NCI-H446 (cell line): Measurements from ENCODE around the gene RNF217.
"Not testable (repeated sequence)": the region's sequence is repeated elsewhere in the genome, so short reads cannot be mapped to it uniquely, and the experiment has no call there.

ENCODE experiments used
- DNase-seq, 2 experiments: peaks; one replicate each; lab custom pipeline; 2025; lab: John Stamatoyannopoulos, UW

RNF217 gene

DNA sequence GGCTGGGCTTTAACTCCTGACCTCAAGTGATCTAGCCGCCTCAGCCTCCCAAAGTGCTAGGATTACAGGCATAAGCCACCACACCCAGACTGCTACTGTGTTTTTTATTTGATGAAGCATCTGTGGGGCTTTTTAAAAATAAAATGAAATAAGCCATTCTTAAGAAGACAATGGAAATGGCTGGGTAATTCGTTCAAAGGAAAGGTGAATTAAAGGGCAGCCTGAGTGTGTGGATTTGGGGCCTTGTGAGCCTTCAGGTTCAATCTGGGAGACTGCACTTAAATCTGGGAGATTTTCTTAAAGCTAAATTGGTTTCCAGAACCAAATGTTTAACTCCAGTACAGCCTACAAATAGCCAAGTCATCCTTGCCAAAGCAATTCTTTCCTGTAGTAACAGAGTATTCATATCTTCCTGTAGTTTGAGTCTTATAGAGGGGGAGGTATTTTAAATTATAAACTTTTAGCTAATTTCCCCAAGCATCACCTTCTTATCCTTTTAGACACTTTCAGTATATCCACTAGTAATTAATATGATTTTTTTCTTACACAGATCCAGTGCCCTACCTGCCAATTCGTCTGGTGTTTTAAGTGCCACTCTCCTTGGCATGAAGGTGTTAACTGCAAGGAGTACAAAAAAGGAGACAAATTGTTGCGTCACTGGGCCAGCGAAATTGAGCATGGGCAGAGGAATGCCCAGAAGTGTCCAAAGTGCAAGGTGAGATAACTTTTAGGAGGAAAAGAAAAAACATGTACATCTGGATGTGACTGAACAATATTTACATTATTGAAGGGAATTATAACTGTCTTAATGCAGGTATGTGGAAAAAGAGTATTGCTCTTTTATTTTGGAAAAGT, 95.4 kb downstream of the RNF217 start:
- DNase-seq = no peak

DNA sequence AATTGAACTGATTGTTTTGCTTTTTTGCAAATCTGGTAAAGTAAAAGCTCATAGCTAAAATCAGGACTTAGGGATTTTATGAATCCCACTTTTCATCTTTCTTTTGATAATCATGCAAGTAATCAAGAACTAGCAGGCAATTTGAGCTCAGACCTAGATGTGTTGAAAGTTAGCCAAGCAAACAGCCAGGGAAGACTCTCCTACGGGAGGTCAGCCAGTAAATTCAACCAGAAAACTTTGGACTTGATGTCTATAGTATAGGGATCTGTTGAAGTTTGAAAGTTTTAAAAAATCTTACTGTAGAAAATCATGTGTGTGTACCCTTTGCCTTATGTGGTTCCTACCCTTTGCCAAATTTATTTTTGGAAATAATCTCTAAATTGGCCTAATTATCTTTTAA, 96.3 kb downstream of the RNF217 start:
- no peak for DNase-seq

DNA sequence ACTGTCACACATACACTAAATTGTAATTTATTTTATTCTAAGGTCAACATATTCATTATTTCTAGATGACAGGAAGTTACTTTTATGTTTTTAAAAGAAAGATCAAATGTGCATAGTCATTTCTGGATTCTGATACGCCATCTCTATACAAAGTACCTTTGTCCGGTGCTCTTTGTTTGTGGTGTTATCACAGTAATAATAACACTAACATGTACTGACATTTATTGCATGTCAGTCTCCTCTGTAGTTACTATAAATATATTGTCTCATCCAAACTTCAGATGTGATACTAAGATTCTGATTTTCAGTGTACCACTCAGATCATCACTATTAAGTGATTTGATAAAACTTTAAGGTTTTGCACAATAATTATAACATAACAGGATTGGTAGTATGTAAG, 101.1 kb downstream of the RNF217 start:
- DNase-seq = no peak

DNA sequence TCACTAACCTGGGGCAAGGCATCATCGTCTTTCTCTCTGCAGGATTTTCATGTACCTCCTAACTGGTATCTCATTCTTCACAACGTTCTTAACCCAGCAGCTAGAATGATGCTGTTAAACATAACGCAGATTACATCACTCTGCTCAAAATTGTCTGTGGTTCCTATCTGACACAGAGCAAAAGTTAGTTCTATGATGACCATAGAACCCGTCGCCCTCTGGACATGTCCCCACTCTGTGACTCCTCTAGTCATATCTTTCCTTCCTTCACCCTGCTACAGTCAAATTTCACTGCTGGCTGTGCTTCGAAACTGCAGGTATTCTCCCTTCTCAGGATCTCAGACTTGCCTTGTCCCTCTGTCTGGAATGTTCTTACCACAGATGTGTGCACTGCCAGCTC, 103.9 kb downstream of the RNF217 start:
- no peak for DNase-seq

DNA sequence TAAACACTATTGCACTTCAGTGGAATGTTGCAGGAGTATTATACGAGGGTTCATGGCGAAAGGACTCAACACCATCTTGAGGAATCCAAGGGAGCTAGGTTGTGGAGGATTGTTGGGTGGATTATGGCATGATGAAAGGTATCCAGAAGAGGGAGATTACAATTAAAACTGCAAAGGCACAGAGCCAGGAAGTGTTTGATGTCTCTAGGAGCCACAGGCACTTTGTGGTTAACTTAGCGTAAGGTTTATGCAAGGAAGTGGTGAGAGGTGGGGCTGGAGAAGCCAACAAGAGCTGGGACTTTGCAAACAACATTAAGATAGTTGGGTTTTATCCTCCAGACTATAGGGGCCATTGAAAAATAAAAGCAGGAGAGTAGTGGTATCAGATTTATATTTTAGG, 104.7 kb downstream of the RNF217 start:
- DNase-seq = no peak

DNA sequence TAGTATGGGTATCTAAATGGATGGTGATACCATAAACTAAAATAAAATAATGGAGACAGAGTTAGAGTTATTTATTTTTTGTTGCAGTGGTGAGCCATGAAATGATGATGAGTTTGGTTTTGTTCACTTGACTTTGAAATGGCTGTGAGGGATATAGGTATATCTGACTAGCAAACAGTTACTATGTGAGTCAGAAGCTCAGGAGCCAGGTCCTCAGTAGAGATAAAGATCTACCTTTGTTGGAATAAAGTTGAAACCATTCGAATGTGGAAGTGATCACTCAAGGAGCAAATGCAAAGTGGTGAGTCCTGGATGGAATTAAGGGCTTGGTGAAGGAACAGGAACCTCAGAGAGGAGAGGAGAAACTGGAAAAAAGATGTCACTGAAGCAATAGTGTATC, 105.3 kb downstream of the RNF217 start:
- no peak for DNase-seq

DNA sequence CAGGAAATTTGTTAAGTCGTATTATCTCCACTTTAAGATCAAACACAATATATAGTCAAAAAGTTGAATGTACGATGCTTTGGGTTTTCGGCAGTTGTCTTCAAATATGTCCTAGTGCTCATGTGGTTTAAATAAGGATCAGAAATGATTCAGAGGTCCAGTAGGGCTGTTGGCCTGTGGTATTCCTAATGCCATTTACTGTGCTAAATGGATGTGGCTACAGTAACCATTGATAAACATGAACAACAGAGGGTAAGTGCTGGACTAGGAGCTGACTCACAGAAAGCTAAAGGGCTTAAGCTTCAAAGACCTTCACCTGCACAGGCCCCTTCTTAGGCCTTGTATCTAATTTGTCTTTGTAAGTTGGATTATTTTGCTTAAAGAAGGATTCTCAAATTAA, 110.8 kb downstream of the RNF217 start:
- no peak for DNase-seq

DNA sequence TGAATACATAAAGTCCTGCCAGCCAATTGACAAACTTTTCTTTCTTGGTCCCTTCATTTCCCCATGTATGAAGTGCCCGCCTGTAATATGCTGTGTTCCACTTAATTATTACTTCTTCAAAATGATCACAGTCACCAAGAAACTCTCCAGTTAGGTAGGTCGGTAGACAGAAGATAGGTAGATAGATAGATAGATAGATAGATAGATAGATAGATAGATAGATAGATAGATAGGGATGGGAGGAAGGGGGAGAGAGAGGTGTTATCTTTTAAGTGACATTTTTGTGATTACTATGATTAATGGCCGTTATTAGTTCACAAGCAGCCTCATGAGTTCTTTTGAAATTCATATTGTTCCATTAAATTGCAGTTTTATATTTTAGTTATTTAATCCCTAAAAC, 111.9 kb downstream of the RNF217 start:
- no peak for DNase-seq

DNA sequence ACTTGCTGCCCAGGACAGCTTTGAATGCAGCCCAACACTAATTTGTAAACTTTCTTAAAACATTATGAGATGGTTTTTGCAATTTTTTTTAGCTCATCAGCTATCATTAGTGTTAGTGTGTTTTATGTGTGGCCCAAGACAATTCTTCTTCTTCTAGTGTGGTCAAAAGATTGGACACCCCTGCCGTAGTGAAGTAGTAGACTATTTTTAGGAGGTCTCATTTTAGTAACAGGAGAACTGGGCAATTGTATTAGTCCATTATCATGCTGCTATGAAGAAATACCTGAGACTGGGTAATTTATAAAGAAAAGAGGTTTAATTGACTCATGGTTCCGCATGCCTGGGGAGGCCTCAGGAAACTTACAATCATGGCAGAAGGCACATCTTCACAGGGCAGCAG, 112.8 kb downstream of the RNF217 start:
- DNase-seq = not testable (repeated sequence)

DNA sequence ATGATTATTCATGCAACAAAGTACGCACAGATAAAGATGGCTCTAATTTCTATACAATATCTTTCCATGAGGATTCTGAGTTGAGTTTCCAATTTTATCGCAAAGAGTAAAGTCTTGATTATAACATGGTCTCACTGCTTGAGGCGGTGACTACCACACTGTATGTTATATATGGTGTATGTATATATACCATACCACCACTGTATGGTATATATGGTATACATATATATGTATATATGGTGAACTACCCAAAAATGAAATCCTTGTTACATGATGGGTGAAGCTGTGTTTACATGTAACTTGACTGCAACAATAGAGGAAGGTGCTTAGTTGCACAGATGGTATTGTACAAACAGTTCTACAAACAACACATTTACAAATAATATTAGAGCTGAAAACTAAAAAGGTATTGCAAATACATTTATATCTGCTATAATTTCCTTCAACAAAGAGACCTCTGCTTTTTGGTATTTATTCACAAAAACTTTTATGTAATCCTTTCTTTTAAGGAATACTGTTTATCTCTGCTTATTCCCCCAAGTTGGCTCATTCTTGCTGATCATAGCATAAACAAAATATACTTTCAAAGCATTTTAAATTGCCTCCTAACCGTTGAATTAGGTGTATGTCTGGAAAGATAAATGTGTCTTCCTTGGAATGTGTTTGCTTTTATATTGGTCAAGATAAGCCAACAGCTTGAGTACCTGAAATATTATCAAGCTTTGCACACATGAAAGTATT, 113.7 kb downstream of the RNF217 start:
- no peak for DNase-seq

DNA sequence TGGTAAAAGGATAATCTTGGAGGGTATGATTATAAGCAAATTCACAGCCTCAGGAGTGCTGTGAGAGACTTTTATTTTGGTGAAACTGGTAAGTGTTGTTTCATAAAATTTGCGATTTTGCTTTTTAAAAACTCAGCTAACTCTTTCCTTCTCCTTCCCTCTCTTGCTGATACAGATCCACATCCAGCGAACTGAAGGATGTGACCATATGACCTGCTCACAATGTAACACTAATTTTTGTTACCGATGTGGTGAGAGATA, 114.2 kb downstream of the RNF217 start:
- DNase-seq = no peak

DNA sequence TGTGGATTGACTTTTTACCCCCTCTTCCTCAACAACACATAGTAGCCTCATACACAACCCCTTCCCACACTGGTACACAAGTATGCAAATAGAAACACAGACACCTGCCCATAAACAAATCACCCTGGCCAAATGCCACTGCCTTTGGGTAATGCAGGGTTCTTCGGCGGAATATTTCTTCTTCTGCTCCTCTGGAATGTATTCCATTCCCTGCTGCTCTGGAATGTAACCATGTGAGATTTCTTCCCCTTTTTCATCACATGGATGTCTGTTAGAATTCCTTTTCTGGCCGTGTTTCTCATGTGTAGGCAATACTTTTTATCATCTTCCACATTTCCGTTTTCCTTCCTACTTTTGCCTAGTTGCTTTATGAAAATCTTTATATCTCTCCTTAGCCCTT, 115.2 kb downstream of the RNF217 start:
- no peak for DNase-seq

DNA sequence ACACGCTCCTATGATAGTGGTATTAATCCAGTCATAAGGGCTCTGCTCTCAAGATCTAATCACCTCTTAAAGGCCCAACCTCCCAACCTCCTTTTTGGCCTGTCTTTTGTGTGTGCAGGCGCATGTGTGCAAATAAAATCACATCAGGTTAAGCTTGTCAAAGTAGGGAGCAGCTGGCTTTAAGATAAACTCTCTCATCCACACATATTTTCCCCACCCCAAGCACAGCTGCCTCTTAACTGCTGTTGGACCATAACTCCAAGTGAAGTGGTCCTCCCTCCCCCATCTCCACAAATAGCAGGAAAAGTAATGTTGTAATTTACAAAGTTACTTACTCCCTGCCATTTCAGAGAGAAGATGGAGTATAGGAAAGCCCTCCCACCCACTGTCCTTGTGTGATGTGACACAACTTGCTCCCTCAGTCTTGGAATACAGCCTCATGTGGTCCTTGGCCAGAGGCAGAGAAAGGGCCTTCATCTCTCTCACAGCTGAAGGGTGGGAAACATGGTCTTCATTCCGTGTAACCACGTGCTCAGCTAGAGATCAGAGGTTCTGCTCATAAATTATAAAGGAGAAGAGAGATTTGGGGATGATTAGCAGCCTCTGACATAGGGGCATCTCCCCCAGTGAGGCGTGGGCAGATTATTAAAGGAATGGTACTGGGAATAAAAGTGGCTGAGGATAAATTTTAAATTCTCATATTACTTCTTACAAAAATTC, 116.5 kb downstream of the RNF217 start:
- DNase-seq = no peak

DNA sequence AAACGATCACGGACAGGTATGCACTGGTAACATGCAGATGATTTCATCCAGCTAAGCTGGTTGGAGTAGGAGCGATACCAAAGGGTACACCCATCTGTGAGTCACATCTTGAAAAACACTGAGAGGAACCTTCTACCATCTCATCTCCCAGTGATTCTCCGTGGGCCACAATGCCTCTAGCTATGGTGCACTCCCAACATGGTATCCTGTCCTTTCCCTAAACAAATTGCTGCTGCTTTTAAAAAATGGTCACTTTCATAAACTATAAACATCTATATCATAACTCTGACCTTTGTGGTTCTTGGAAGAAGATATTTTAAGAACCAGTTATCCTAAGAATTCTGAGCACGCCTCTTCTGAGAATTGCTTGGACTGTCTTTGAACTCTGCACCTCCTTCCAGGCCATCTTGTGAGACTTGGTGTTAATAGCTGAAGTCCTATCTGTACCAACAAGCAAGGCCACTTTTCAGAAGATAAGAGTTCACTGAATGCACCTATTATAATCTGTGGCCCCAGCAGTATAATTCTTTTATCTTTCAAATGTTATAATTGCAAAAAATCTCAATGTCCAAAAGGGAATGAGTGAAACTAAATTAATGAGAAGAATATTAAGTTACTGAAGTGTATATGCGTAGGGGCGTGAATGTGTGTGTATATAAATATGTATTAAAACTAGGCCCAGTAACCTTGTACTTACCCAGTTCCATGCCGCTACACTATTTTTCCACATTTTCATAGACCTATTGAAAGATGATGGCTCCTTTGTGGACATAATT, 120.9 kb downstream of the RNF217 start:
- DNase-seq = no peak

DNA sequence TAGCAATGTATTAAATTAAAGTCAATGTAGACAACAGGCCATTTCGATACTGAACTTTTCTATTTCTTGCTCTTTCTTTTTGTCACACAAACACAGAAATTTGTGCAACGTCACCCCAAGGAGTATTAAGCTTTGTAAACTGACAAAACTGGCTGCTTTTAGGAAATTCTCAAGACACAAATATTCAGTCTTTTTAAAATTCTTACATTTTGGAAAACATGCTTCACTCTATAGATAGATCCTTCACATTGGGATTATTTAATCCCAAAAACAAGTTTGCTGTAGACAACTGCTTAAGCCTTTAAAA, 121.4 kb downstream of the RNF217 start:
- DNase-seq = no peak

DNA sequence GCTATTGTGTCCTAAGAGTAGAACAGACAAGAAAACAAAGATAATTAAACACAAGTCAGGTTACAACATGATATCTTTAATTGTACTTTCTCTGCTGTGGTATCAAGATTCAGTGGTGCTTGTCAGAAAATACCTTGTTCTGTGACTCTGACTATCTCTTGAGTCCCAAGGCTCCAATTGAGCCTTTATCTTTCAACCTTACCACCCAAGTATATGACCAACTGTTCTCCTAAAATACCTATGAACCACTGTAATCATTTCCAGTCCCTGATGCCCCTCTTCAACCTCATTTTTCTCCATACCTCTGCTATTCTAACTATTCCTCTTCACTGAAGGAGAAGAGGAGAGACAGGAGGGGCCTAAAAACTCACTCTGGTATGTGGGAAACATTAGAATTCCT, 124.5 kb downstream of the RNF217 start:
- DNase-seq = no peak

DNA sequence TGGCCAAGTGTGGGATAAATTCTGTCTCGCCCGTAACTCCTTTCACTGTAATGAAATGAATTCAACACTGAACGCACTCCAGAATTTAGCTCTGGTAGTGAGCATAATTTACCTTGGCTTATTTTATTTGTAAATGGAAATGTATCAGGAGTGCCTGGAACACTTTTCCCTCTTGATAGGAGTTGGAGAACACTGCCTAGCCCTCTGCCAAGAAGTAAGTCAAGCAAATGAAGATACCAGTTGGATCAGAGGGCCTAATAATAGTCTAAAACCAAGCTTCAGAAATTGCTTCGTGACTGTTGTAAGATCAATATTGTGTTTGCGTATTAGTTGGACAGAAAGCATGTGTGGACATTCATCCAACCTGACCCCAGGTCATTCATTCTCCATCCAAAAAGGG, 126.7 kb downstream of the RNF217 start:
- peak; percentile 2 to 22 for DNase-seq

DNA sequence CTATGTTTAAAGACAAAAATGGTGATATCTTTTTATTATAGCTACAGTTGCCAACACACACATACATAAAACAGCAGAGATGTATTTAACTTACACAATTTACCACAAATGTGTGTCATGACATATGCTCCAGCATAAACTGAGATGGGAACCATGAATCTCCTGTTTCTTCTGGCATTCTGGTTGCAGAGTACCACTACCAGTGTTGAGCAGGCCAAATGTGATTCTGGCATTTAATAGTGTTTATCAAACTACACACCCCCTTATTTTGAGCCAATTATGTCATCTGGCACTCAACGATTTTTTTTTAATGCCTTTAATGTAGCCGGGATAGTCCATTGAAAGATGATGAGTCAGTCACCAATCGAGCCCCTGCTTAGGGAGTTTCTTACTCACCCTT, 132.3 kb downstream of the RNF217 start:
- peak in 1 of 2 experiments; percentile 45 for DNase-seq

DNA sequence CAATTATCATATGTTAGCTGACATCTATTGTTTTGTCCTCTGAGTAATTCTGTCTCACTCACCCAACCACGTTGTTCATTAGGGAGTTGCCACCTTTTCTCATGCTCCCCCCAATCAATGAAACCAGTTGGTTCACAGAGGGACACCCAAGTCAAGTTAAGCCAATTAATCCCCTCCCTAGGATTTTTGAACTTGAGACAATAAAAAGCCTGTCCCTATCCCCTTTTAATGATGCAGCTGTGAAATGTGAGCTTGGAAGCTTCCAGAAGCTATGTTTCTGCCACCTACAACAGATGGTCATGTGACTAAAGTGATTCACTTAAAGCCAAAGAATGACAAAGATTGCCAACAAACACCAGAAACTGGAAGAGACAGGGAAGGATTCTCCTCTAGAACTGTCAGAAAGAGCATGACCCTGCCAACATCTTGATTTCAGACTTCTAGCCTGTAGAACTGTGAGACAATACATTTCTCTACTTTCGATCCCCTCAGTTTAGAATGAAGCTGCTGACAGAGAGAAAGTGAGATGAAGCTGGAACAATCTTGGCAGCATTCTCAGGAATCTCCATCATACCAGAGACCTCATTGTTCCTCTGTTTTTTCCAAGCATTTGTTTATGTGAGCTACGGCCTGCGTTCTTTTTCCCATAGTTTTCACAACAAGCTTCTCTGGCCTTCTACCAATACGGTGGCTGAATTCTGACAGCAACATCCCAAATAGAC, 133.5 kb downstream of the RNF217 start:
- DNase-seq = peak in 1 of 2 experiments; percentile 18

DNA sequence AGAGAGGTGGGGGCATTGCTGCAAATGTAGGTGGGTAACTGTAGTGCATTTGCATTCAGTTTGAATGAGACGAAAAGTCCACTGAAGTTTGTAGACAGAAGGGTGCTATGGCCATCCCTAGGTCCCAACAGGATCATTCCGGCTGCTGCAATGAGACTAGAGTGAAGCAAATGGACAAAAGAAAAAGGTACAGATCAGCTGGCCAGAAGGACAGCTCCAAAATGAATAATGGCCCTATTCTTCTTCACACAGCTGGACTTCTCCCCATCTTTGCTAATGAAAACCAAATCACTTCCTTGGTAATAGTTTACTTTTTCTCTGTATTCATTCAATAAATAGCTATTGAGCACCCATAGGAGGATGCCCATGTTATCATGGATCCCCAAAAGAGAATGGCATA, 134.9 kb downstream of the RNF217 start:
- DNase-seq = no peak

DNA sequence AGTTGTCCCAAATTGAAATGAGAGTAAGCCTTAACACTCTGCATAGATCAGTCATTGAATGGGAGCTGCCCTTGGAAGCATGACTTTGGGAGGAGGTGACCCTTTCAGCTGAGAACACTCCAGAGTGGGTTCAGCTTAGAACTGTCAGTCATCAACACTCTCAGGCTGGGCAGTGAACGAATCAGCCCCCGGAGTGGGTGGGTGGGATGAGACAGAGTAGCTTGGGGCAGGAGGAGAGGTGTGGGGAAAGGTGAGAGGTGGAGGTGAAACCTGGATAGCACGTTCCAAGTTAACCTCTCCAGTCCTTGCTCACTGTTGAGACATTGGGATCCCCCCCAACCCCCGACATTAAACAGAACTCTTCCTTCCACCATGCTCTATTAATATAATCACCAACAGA, 136.0 kb downstream of the RNF217 start:
- no peak for DNase-seq
